OCI-LY7 (cell line): ENCODE results near the gene ORAI1. TPM values are rescaled to one million over a fixed set of nuclear protein-coding genes. Genes with fewer than 3 reads are reported as not detected.

ENCODE experiments used
- BruUV-seq: library from RNA; stranded (reverse); fragments of 400-500 nt; replicated peaks from 2 replicates; lab custom pipeline; 2021; lab: Mats Ljungman, UMichigan
- CTCF ChIA-PET: fragments of 300-600 bp; sonication (Branson Sonifier 250); formaldehyde crosslinking; loops from one replicate; lab custom pipeline; 2022; ENCODE audit warnings: antibody characterized with exemption; ENCODE audit not compliant: unreplicated experiment; lab: Charles Lee
- POLR2A ChIA-PET: fragments of 300-600 bp; sonication (Branson Sonifier 250); formaldehyde crosslinking; loops from one replicate; lab custom pipeline; 2022; ENCODE audit warnings: antibody characterized with exemption; lab: Charles Lee
- DNase-seq: peaks from one replicate; pipeline ENCODE4 v3.0.0-alpha.2; 2015; ENCODE audit warnings: low spot score
- H2AFZ ChIP-seq: fragments of 200-600 bp; sonication (generic), shearing (Covaris generic); 2 replicates; pipeline ENCODE4 v1.6.1; 2014; ENCODE audit warnings: mild to moderate bottlenecking, antibody characterized with exemption, low read length, moderate library complexity
- H3K27ac ChIP-seq: fragments of 200-600 bp; sonication (generic); 2 replicates; pipeline ENCODE4 v1.5.1; 2014; ENCODE audit warnings: mixed run types, low read depth, mild to moderate bottlenecking, moderate library complexity, low read length, inconsistent platforms; ENCODE audit not compliant: poor library complexity, severe bottlenecking
- H3K36me3 ChIP-seq: fragments of 200-600 bp; sonication (generic); 2 replicates; pipeline ENCODE4 v1.6.1; 2014; ENCODE audit warnings: mild to moderate bottlenecking, antibody characterized with exemption, low read length, moderate library complexity, mixed read lengths; ENCODE audit not compliant: insufficient read depth
- H3K4me1 ChIP-seq: fragments of 200-600 bp; sonication (generic); 2 replicates; pipeline ENCODE4 v1.5.1; 2014; ENCODE audit warnings: mild to moderate bottlenecking, low read length; ENCODE audit not compliant: insufficient read depth, poor library complexity, severe bottlenecking
- H3K4me2 ChIP-seq: fragments of 200-600 bp; sonication (generic); 2 replicates; pipeline ENCODE4 v1.6.1; 2014; ENCODE audit warnings: mild to moderate bottlenecking, low read length
- H3K4me3 ChIP-seq: fragments of 200-600 bp; sonication (generic); 2 replicates; pipeline ENCODE4 v1.5.1; 2014; ENCODE audit warnings: mild to moderate bottlenecking, low read depth, low read length; ENCODE audit not compliant: poor library complexity, severe bottlenecking
- H3K79me2 ChIP-seq: fragments of 200-600 bp; sonication (generic); 2 replicates; pipeline ENCODE4 v1.6.1; 2016; ENCODE audit warnings: low read depth, mild to moderate bottlenecking, low read length, moderate library complexity, mixed read lengths; ENCODE audit not compliant: insufficient read depth
- H3K9me2 ChIP-seq: fragments of 200-600 bp; sonication (generic); 2 replicates; pipeline ENCODE4 v1.6.1; 2016; ENCODE audit warnings: mild to moderate bottlenecking, low read length, mixed read lengths; ENCODE audit not compliant: insufficient read depth
- H3K9me3 ChIP-seq: fragments of 200-600 bp; sonication (generic); 2 replicates; pipeline ENCODE4 v1.6.1; 2014; ENCODE audit warnings: mild to moderate bottlenecking, mixed run types, low read length, mixed read lengths
- H4K20me1 ChIP-seq: fragments of 200-600 bp; sonication (generic); 2 replicates; pipeline ENCODE4 v1.6.1; 2014; ENCODE audit warnings: mild to moderate bottlenecking, antibody characterized with exemption, low read length, moderate library complexity, mixed read lengths; ENCODE audit not compliant: insufficient read depth
- CTCF ChIP-seq: fragments of 200-600 bp; sonication (generic); conservative IDR thresholded peaks from 2 replicates; pipeline ENCODE4 v1.5.1; 2014; ENCODE audit warnings: mild to moderate bottlenecking, antibody characterized with exemption, low read length, moderate library complexity, mixed read lengths
- EZH2phosphoT487 ChIP-seq: fragments of 200-600 bp; sonication (generic); IDR thresholded peaks from 2 replicates; pipeline ENCODE4 v1.6.1; 2018; ENCODE audit warnings: low read depth, borderline replicate concordance, mild to moderate bottlenecking, mixed run types, antibody characterized with exemption, low read length, moderate library complexity, mixed read lengths
- intact Hi-C: fragments of 100-400 bp; cut with micrococcal nuclease; formaldehyde crosslinking; loops from one replicate; pipeline ENCODE4 v1.10.0; 2022; ENCODE audit not compliant: unreplicated experiment
- total RNA-seq, 2 experiments: library from RNA; depleted of rRNA in 1 of 2; stranded (reverse); fragments of >200 nt in 1 of 2; shearing (Covaris generic) in 1 of 2; gene quantifications; 2 replicates each; pipeline ENCODE4 v1.2.3, GENCODE V29; 2014 to 2022

ORAI1 gene
- total RNA-seq, 2 experiments from 2014 or later: 9.5 to 19.1 TPM

- Histone ChIP-seq H3K79me2 (no peaks in the 10 kb centered on the region), H3K36me3 (no peaks in the 10 kb centered on the region), H2AFZ (0 out of 2 replicates have a peak overlapping the region, but pooled peaks have one; percentile 37), H3K4me3 (no peak overlapping the region), H3K4me1 (peaks cover 5% of the 10 kb centered on the region), H3K27ac (no peak overlapping the region), H3K4me2 (no peak overlapping the region), H3K9me2 (no peaks in the 10 kb centered on the region), H3K9me3 (no peaks in the 10 kb centered on the region), H4K20me1 (no peaks in the 10 kb centered on the region)
- no TSS peak for BruUV-seq
- DNase-seq: no peak
- ChIA-PET CTCF (no interaction called here), POLR2A (no interaction called here)
- intact Hi-C loops: no loop called here
- TF ChIP-seq CTCF (no peak), EZH2phosphoT487 (no peak)
Measured at GRCh38 chr12:121610239-121611149, 15.8 kb upstream of the ORAI1 start.

- Histone ChIP-seq H3K9me3 (no peaks in the 10 kb centered on the region), H2AFZ (0 out of 2 replicates have a peak overlapping the region, but pooled peaks have one; percentile 37), H3K4me3 (no peak overlapping the region), H3K4me2 (no peak overlapping the region), H3K27ac (no peak overlapping the region), H3K9me2 (no peaks in the 10 kb centered on the region), H3K36me3 (no peaks in the 10 kb centered on the region), H4K20me1 (no peaks in the 10 kb centered on the region), H3K79me2 (no peaks in the 10 kb centered on the region), H3K4me1 (peaks cover 5% of the 10 kb centered on the region)
- peak; percentile 48 for DNase-seq
- CTCF ChIA-PET: no interaction called here
- intact Hi-C loops: no loop called here
- POLR2A ChIA-PET: no interaction called here
- TF ChIP-seq CTCF (no peak), EZH2phosphoT487 (no peak)
- no TSS peak for BruUV-seq
Measured at GRCh38 chr12:121611306-121611705, 15.0 kb upstream of the ORAI1 start.

- Histone ChIP-seq H3K4me1 (peaks cover 5% of the 10 kb centered on the region), H3K9me3 (no peaks in the 10 kb centered on the region), H3K9me2 (no peaks in the 10 kb centered on the region), H4K20me1 (no peaks in the 10 kb centered on the region), H3K4me3 (no peak overlapping the region), H3K4me2 (no peak overlapping the region), H3K79me2 (no peaks in the 10 kb centered on the region), H2AFZ (no peak overlapping the region), H3K27ac (no peak overlapping the region), H3K36me3 (no peaks in the 10 kb centered on the region)
- CTCF ChIA-PET: no interaction called here
- TF ChIP-seq EZH2phosphoT487: no peak
- TF ChIP-seq CTCF: no peak
- BruUV-seq: no TSS peak
- no peak for DNase-seq
- intact Hi-C loops: no loop called here
- POLR2A ChIA-PET: interaction anchor here (0.7 kb wide), 1 partner anchor 111 kb away, joined by 3 read pairs; no protein-coding TSS in a partner anchor
Measured at GRCh38 chr12:121613462-121613861, 12.9 kb upstream of the ORAI1 start.
